CD14-positive monocyte (primary cell): ENCODE measurements around the gene TNIK. TPM values are rescaled to one million over a fixed set of nuclear protein-coding genes. Genes with fewer than 3 reads are reported as not detected.
"Not testable (repeated sequence)": the region's sequence is repeated elsewhere in the genome, so short reads cannot be mapped to it uniquely, and the experiment has no call there.

Experiments used
- DNase-seq, 3 donors: peaks; one replicate each; pipeline ENCODE4 v3.0.0-alpha.2; 2011 to 2022
- H2AFZ ChIP-seq: 2 replicates; pipeline ENCODE4 v1.6.0; 2012; ENCODE audit warnings: mild to moderate bottlenecking, low read depth, low read length, inconsistent platforms; ENCODE audit not compliant: insufficient read depth, poor library complexity, severe bottlenecking
- H3K27ac ChIP-seq, 2 donors: 1 replicate in 1 of 2; 2 replicates in 1 of 2; pipeline ENCODE4 v1.5.1; 2012 to 2013; ENCODE audit warnings: low read length in 2 of 2, control low read depth in 1 of 2, inconsistent platforms in 1 of 2, low read depth in 1 of 2, mild to moderate bottlenecking in 1 of 2
- H3K27me3 ChIP-seq, 2 donors: one replicate each; pipeline versions ENCODE4 v1.6.0 to v1.6.1; 2011 to 2013; ENCODE audit warnings: low read length in 2 of 2; ENCODE audit not compliant: control insufficient read depth in 2 of 2, insufficient read depth in 2 of 2
- H3K36me3 ChIP-seq, 2 donors: replicated peaks in 1 of 2; 1 replicate in 1 of 2; 2 replicates in 1 of 2; pipeline versions ENCODE4 v1.5.1 to v1.6.1; 2012 to 2013; ENCODE audit warnings: low read length in 2 of 2, control low read depth in 1 of 2, inconsistent platforms in 1 of 2, mild to moderate bottlenecking in 1 of 2; ENCODE audit not compliant: insufficient read depth in 2 of 2, control insufficient read depth in 1 of 2
- H3K4me1 ChIP-seq, 2 donors: 1 replicate in 1 of 2; 2 replicates in 1 of 2; pipeline versions ENCODE4 v1.5.1 to v1.6.1; 2012 to 2013; ENCODE audit warnings: low read length in 2 of 2, control low read depth in 1 of 2, inconsistent platforms in 1 of 2, mild to moderate bottlenecking in 1 of 2, moderate library complexity in 1 of 2; ENCODE audit not compliant: insufficient read depth in 2 of 2, control insufficient read depth in 1 of 2
- H3K4me2 ChIP-seq: replicated peaks from 2 replicates; pipeline ENCODE3; 2012; ENCODE audit warnings: low read length, moderate library complexity, mild to moderate bottlenecking; ENCODE audit not compliant: poor library complexity, severe bottlenecking; ENCODE audit errors: extremely low read depth
- H3K4me3 ChIP-seq, 3 experiments: fragments of 200-600 bp in 1 of 3; sonication (generic) in 1 of 3; replicated peaks in 1 of 3; 1 replicate in 2 of 3; 2 replicates in 1 of 3; pipeline ENCODE4 v1.5.1; 2011 to 2013; ENCODE audit warnings: low read length in 3 of 3, mild to moderate bottlenecking in 3 of 3, control low read depth in 2 of 3, low read depth in 2 of 3, inconsistent platforms in 1 of 3, moderate library complexity in 1 of 3
- H3K79me2 ChIP-seq: 2 replicates; pipeline ENCODE4 v1.6.0; 2012; ENCODE audit warnings: mild to moderate bottlenecking, control low read depth, inconsistent platforms, low read length, moderate library complexity; ENCODE audit not compliant: insufficient read depth
- H3K9ac ChIP-seq: 2 replicates; pipeline ENCODE4 v1.6.0; 2017; ENCODE audit warnings: low read length, mild to moderate bottlenecking; ENCODE audit not compliant: insufficient read depth, poor library complexity, severe bottlenecking
- H3K9me3 ChIP-seq, 2 donors: replicated peaks in 1 of 2; 1 replicate in 1 of 2; 2 replicates in 1 of 2; pipeline versions ENCODE4 v1.5.1 to v1.6.1; 2012 to 2013; ENCODE audit warnings: low read length in 2 of 2, control low read depth in 1 of 2; ENCODE audit not compliant: control insufficient read depth in 1 of 2, insufficient read depth in 1 of 2
- H4K20me1 ChIP-seq: 2 replicates; pipeline ENCODE4 v1.6.0; 2012; ENCODE audit warnings: mild to moderate bottlenecking, low read length, control low read depth, moderate library complexity; ENCODE audit not compliant: insufficient read depth
- H3K27ac Mint-ChIP-seq, 7 donors: one replicate each; pipeline ENCODE4 v1.8.0; 2020; ENCODE audit warnings: mild to moderate bottlenecking in 7 of 7, mixed read lengths in 7 of 7, moderate library complexity in 6 of 7, inconsistent platforms in 2 of 7
- H3K27me3 Mint-ChIP-seq, 3 donors: one replicate each; pipeline ENCODE4 v1.8.0; 2021 to 2022; ENCODE audit warnings: low read depth in 3 of 3, mild to moderate bottlenecking in 3 of 3, mixed read lengths in 3 of 3, moderate library complexity in 3 of 3, inconsistent platforms in 1 of 3
- H3K36me3 Mint-ChIP-seq, 2 donors: one replicate each; pipeline ENCODE4 v1.8.0; 2020; ENCODE audit warnings: mixed read lengths in 2 of 2, inconsistent platforms in 1 of 2, mild to moderate bottlenecking in 1 of 2
- H3K4me1 Mint-ChIP-seq: one replicate; pipeline ENCODE4 v1.8.0; 2020; ENCODE audit warnings: mild to moderate bottlenecking, mixed read lengths
- H3K4me3 Mint-ChIP-seq, 2 donors: one replicate each; pipeline ENCODE4 v1.8.0; 2020; ENCODE audit warnings: mild to moderate bottlenecking in 2 of 2, mixed read lengths in 2 of 2, moderate library complexity in 1 of 2
- H3K9me3 Mint-ChIP-seq, 7 donors: one replicate each; pipeline ENCODE4 v1.8.0; 2020 to 2022; ENCODE audit warnings: mixed read lengths in 7 of 7, mild to moderate bottlenecking in 6 of 7, moderate library complexity in 6 of 7, inconsistent platforms in 2 of 7
- CTCF ChIP-seq: fragments of 200-600 bp; IDR thresholded peaks from one replicate; pipeline ENCODE4 v1.8.0; 2022; ENCODE audit warnings: antibody characterized with exemption, mild to moderate bottlenecking
- WGBS: methylation state at CpG from one replicate; pipeline ENCODE4 v1.1.5; 2013; ENCODE audit warnings: missing lambda C conversion rate; ENCODE audit not compliant: insufficient coverage; 5-methylcytosine and 5-hydroxymethylcytosine counted together
- intact Hi-C, 2 donors: fragments of 100-400 bp; cut with micrococcal nuclease; formaldehyde crosslinking; loops; one replicate each; pipeline versions ENCODE4 v1.15.0 to v1.15.1; 2023
- polyA plus RNA-seq, 3 donors: library from polyadenylated mRNA; depleted of rRNA in 1 of 3; unstranded in 2 of 3; stranded (reverse) in 1 of 3; fragments of 300-500 nt in 2 of 3; fragments of >200 nt in 1 of 3; fragmentation: Illumina TruSeq in 2 of 3; gene quantifications; 1 replicate in 2 of 3; 2 replicates in 1 of 3; pipeline ENCODE4 v1.2.3, GENCODE V29; 2012 to 2021

The TNIK gene
- polyA plus RNA-seq, 3 donors = 0.36 to 1.8 (median 0.75) TPM

DNA sequence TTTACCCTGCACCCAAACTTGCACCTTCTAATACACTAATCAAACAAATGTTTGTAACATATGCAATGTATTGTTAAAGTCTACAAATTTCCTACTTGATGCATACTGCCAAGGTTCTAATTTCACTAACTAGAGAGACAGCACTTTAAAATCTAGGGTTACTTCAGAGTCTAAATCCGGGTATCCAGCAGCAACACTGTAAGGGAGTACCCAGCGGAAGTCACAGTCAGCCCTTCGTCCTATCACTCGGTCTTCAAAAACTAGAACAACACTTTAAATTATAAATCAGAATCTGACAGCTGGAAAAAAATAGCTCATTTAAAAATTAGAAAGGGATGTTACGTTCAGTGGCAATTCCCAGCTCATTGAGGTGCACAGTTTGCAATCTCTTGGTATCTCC is 8.3 kb downstream of the TNIK start:
- no peak for TF ChIP-seq CTCF
- Histone ChIP-seq H3K4me2 (no peak overlapping the region), H3K9me3 (no peaks in the 10 kb centered on the region), H3K27me3 (peaks cover 0 to 3% of the 10 kb centered on the region in 2 donors), H4K20me1 (no peaks in the 10 kb centered on the region), H3K4me1 (no peaks in the 10 kb centered on the region), H3K9ac (no peak overlapping the region), H3K27ac (no peak overlapping the region), H3K36me3 (no peaks in the 10 kb centered on the region), H3K79me2 (no peaks in the 10 kb centered on the region), H2AFZ (no peak overlapping the region), H3K4me3 (no peak overlapping the region)
- Mint-ChIP-seq H3K27ac (no peak overlapping the region), H3K4me3 (no peak overlapping the region), H3K36me3 (no peaks in the 10 kb centered on the region), H3K27me3 (peaks cover 2 to 4% (median 4%) of the 10 kb centered on the region in 3 donors), H3K4me1 (no peaks in the 10 kb centered on the region), H3K9me3 (no peaks in the 10 kb centered on the region)
- WGBS = 100% methylated on average over 2 of the region's 5 CpGs
- intact Hi-C loops = no loop called here
- DNase-seq = no peak

GRCh38 chr3:171447579-171447891 is 12.7 kb downstream of the TNIK start:
- H3K36me3 Mint-ChIP-seq, H3K27ac Mint-ChIP-seq, H3K36me3 ChIP-seq, H3K9me3 ChIP-seq, H3K4me1 Mint-ChIP-seq, H3K9ac ChIP-seq, H3K4me2 ChIP-seq, H3K79me2 ChIP-seq, H3K4me3 Mint-ChIP-seq, H3K9me3 Mint-ChIP-seq, H3K4me1 ChIP-seq, H3K4me3 ChIP-seq, intact Hi-C loops, DNase-seq, H3K27me3 Mint-ChIP-seq, H2AFZ ChIP-seq, H4K20me1 ChIP-seq, H3K27me3 ChIP-seq, H3K27ac ChIP-seq: not testable (repeated sequence)
- no CpG with 5 or more reads among the region's 1 CpG for WGBS
